Measurements from ENCODE around the gene C11orf86. TPM values are rescaled to one million over a fixed set of nuclear protein-coding genes. Genes with fewer than 3 reads are reported as not detected.

The C11orf86 gene
- total RNA-seq, 6 donors from 2014 or later = not detected

DNA sequence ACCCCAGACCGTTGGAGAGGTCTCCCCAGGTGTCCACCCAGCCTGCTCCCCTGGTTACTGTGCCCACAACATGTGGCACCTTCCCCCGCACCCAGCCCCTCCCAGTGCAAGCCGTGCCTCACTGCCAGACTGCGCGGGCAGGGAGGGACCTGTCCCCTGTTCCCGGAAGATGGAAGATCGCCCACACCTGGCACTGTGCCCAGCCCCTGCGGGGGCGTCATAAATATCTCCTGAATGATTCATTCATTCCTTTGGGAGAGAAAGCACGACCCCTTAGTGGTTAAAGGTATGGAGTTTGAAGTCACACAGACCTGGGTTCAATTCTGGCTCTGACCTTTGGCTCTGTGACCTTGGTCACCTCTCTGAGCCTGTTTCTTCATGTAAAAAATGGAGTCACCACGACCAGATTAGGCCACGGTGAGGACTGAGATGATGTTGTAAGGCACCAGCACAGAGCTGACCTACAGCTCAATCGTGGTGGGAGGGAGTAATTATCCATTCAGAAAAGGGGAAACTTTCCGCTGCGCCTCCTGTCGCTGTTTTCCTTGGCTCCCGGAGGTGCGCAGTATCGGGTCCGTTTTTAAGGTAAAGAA is 47.3 kb downstream of the C11orf86 start:
- DNase-seq (peak in 1 of 2 donors; percentile 79), ATAC-seq (ENCODE audit: low FRiP score in 2 of 2) (peak; percentile 11 to 21)
- 16 to 22% methylated on average over 18 to 20 of the region's 20 CpGs for WGBS, 2 donors
- Histone ChIP-seq H3K4me3 (peak overlapping the region in 3 of 4 donors; percentile 38 to 43 (median 41)), H3K27me3 (peaks cover 0 to 20% (median 11%) of the 10 kb centered on the region in 4 donors), H3K36me3 (no peaks in the 10 kb centered on the region), H3K9me3 (no peaks in the 10 kb centered on the region), H3K27ac (no peak overlapping the region), H3K4me1 (peaks cover 12 to 19% (median 19%) of the 10 kb centered on the region in 4 donors)
- TF ChIP-seq, protein P1, sequence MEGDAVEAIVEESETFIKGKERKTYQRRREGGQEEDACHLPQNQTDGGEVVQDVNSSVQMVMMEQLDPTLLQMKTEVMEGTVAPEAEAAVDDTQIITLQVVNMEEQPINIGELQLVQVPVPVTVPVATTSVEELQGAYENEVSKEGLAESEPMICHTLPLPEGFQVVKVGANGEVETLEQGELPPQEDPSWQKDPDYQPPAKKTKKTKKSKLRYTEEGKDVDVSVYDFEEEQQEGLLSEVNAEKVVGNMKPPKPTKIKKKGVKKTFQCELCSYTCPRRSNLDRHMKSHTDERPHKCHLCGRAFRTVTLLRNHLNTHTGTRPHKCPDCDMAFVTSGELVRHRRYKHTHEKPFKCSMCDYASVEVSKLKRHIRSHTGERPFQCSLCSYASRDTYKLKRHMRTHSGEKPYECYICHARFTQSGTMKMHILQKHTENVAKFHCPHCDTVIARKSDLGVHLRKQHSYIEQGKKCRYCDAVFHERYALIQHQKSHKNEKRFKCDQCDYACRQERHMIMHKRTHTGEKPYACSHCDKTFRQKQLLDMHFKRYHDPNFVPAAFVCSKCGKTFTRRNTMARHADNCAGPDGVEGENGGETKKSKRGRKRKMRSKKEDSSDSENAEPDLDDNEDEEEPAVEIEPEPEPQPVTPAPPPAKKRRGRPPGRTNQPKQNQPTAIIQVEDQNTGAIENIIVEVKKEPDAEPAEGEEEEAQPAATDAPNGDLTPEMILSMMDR (IDR thresholded peaks at IDR 0.05) = no peak
- TF ChIP-seq POLR2A (IDR thresholded peaks at IDR 0.05) (no peak), EP300 (IDR thresholded peaks at IDR 0.05) (no peak), POLR2AphosphoS5 (IDR thresholded peaks at IDR 0.05) (no peak)

DNA sequence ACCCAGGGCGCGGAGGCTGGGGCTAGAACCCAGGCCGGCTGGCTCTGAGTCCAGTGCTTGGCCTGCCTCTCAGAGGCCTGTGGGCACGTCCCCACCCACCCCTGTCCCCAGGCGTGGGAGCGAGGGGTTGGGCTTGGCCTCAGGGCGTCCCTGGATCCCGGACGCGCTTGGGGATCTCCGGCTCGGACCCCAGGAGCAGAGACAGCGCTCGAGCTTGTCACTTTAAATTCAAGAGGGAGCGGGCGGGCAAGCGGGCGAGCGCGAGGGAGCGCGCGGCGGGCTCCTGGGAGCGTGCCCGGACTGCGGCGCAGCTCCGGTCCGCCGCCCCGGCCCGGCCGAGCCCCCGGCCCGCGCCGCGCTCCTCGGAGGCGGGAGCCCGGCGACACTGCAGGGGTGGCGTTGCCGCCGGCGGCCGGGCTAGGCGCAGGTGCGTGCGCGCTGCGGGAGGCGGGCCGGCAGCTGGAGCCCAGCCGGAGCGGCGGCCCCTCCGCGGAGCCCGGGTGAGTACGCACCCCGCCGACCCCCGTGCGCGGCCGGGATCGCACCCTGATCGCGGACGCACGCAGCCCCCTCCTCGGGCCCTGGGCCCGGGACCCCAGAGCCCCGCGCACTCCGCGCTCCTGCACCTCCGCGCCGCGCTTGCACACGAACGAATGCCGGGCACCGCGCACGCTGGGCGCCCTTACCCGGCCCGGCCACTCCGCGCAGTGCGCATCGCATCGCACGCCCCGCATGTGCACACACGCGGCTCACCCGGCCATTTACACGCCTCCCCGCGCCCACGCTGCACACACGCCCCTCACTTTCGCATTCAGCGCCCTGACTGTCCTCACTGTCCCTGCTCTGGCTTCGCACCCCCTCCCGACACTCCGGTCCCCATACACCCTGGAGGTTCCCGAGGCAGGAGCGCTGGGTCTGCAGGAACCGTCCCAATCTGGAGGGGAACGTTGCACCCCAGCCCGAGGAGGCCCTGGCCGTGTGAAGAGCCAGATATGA is 48.2 kb downstream of the C11orf86 start, which contains the start of gene SYT12:
TSS of gene SYT12 (plus strand) at position 174 of the 996 bp plus-strand sequence. CDS start 7,011 bp downstream, outside the sequence.
- H3K4me3 ChIP-seq = peak within 1 kb of the TSS in 3 of 4 donors; percentile 38 to 43 (median 41)
- peak in 1 of 2 donors; percentile 83 for DNase-seq

DNA sequence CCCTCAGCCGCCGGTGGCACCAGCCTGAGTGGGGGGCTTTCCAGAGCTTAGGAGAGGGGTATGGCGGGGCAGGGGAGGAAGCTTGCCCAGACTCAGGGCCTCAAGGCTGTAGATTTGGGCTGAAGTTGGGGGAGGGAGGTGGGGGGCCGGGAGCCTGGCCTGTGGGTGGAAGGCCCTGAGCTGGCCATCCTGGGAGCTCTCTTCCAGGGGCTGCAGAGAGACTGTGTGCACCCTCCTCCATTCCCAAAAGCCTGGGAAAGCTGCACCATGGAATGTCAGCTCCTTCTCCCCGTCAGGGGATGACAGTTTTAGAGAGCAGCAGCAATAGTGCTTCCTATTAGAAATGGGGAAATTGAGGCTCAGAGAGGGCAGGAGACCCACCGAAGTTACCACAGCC is 48.9 kb downstream of the C11orf86 start:
- no peak overlapping the region for H3K27ac ChIP-seq
- peaks cover 0 to 20% (median 11%) of the 10 kb centered on the region in 4 donors for H3K27me3 ChIP-seq
- DNase-seq = no peak
- no peaks in the 10 kb centered on the region for H3K36me3 ChIP-seq
- WGBS, 2 donors = 26 to 35% methylated on average over 3 to 4 of the region's 6 CpGs
- H3K9me3 ChIP-seq = no peaks in the 10 kb centered on the region
- no peak for ATAC-seq (ENCODE audit: low FRiP score in 2 of 2)
- peaks cover 12 to 19% (median 19%) of the 10 kb centered on the region in 4 donors for H3K4me1 ChIP-seq
- H3K4me3 ChIP-seq = peak overlapping the region in 3 of 4 donors; percentile 38 to 43 (median 41)
- TF ChIP-seq POLR2A (IDR thresholded peaks at IDR 0.05) = no peak
- TF ChIP-seq, protein P1 (IDR thresholded peaks at IDR 0.05) = no peak

More for the DNA sequence above, 48.2 kb downstream of the C11orf86 start, which contains the start of gene SYT12:
- peak in 1 of 2 donors; percentile 15 for ATAC-seq (ENCODE audit: low FRiP score in 2 of 2)
- Histone ChIP-seq H3K27ac (no peak within 1 kb of the TSS), H3K27me3 (peaks cover 0 to 20% (median 11%) of the 10 kb centered on the region in 4 donors), H3K9me3 (no peaks in the 10 kb centered on the region), H3K4me1 (peaks cover 12 to 19% (median 19%) of the 10 kb centered on the region in 4 donors), H3K36me3 (no peaks in the 10 kb centered on the region)
- 4 to 9% methylated on average over 23 to 52 of the region's 118 CpGs for WGBS, 2 donors
- no peak for TF ChIP-seq EP300 (IDR thresholded peaks at IDR 0.05)
- TF ChIP-seq POLR2A (IDR thresholded peaks at IDR 0.05) = no peak
- no peak for TF ChIP-seq POLR2AphosphoS5 (IDR thresholded peaks at IDR 0.05)
- TF ChIP-seq, protein P1 (IDR thresholded peaks at IDR 0.05) = no peak

DNA sequence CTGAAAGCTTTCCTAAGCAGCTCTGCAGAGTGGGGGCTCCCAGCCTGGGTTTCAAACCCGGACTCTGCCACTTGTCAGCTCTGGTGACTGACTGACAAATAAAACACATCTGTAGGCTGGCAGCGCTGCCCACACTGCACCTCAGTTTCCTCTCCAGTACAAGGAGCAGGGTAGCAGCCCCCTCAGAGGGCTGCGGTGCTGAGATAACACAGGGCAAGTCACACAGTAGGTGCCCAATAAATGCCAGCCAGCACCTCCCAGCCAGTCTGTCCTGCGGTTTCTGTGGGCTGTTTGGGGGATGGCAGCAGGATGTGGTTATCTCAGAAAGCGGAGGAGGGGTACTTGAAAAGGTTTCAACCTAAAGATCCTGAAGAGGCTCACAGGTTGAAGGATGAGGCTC is 49.3 kb downstream of the C11orf86 start:
- ATAC-seq (ENCODE audit: low FRiP score in 2 of 2) (no peak), DNase-seq (no peak)
- H3K27me3 ChIP-seq = peaks cover 0 to 20% (median 11%) of the 10 kb centered on the region in 4 donors
- H3K27ac ChIP-seq = no peak overlapping the region
- TF ChIP-seq, protein P1 (IDR thresholded peaks at IDR 0.05) = no peak
- TF ChIP-seq POLR2A (IDR thresholded peaks at IDR 0.05) = no peak
- TF ChIP-seq POLR2AphosphoS5 (IDR thresholded peaks at IDR 0.05) = no peak
- TF ChIP-seq EP300 (IDR thresholded peaks at IDR 0.05) = no peak
- no peak overlapping the region for H3K4me3 ChIP-seq
- H3K9me3 ChIP-seq = no peaks in the 10 kb centered on the region
- 54 to 63% methylated on average over 3 to 5 of the region's 5 CpGs for WGBS, 2 donors
- peaks cover 12 to 19% (median 19%) of the 10 kb centered on the region in 4 donors for H3K4me1 ChIP-seq
- no peaks in the 10 kb centered on the region for H3K36me3 ChIP-seq

Measured in upper lobe of left lung (tissue), 6 donors.